Dermis microvascular lymphatic vessel endothelial cell (primary cell): ENCODE data around the gene FREM3. TPM values are rescaled to one million over a fixed set of nuclear protein-coding genes. Genes with fewer than 3 reads are reported as not detected.
"Not testable (repeated sequence)": the region's sequence is repeated elsewhere in the genome, so short reads cannot be mapped to it uniquely, and the experiment has no call there.

ENCODE experiments used
- DNase-seq, 2 donors: peaks; one replicate each; pipeline versions ENCODE4 v3.0.0 to v3.0.0-alpha.2; 2010; ENCODE audit warnings: low read depth in 2 of 2
- total RNA-seq: library from RNA; depleted of rRNA; stranded (reverse); fragments of >200 nt; gene quantifications from 2 replicates; pipeline ENCODE4 v1.2.1, GENCODE V29; 2014

FREM3 gene
- 0.13 TPM in 2 replicates for total RNA-seq

- DNase-seq: peak in 1 of 2 donors; percentile 15
Observed at GRCh38 chr4:143700416-143701352, at the start of gene FREM3. FREM3 (minus strand) TSS chr4:143700675; CDS start chr4:143700675, 0 bp downstream.

- no peak for DNase-seq
Observed at GRCh38 chr4:143745874-143746273, 45.4 kb upstream of the FREM3 start.

DNA sequence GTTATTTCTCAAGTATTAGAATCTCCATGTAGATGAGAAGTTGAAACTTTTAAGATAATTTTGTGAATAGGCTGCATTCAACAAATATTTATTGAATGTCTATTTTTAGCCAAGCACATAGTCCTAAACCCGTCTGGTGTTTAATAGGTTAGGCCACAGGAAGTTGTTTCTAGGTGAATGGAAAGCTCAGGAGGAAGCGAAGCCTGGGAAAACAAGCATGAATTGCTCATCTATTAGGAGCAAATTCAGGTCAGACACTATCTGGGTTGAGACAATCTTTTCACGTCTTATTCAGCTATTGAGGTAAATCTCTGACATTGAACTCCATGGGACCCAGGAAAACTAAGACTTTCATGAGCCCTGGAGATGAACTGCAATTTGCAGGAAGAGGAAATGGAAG is 43.1 kb upstream of the FREM3 start:
- DNase-seq: peak; percentile 45 to 82

DNA sequence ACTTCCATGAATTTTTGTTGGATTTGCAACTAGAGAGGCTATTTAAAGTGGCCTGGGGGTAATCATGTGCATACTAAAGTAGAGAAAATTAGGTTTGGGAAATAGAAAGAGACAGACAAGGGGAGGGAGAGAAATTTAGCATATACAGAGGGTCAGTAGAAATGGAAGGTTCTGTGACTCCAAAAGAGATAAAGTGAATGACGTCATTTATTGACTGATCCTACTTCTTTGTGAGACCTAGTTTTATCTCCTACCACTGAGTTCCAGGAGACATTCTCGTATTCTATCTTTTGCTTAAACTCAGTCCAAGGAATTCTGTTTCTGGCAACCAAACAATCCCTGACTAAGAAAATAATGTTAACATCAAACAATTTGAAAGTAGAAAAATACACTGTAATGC is 42.4 kb upstream of the FREM3 start:
- no peak for DNase-seq

GRCh38 chr4:143736861-143737260 is 36.4 kb upstream of the FREM3 start:
- no peak for DNase-seq

GRCh38 chr4:143736061-143736460 is 35.6 kb upstream of the FREM3 start:
- DNase-seq: not testable (repeated sequence)

- DNase-seq: peak in 1 of 2 donors; percentile 74
Observed at GRCh38 chr4:143728166-143728565, 27.7 kb upstream of the FREM3 start.

DNA sequence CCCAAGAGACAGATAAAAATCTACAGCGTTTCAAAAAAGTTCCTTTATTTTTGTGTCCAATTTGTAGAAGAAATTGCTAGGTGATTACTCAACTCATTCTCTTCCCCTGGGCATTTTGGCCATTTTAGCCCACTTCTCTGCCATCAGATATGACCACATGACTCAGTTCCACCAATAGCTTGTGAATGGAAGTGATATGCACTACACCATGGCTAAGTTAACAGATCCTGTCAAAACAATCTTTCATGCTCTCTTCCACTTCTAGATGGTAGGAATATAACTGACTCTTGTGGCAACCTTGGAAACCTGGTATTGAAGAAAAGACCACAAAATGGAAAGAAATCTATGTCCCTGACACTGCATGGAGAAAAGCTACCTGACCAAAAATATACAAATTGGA is 26.2 kb upstream of the FREM3 start:
- no peak for DNase-seq

DNA sequence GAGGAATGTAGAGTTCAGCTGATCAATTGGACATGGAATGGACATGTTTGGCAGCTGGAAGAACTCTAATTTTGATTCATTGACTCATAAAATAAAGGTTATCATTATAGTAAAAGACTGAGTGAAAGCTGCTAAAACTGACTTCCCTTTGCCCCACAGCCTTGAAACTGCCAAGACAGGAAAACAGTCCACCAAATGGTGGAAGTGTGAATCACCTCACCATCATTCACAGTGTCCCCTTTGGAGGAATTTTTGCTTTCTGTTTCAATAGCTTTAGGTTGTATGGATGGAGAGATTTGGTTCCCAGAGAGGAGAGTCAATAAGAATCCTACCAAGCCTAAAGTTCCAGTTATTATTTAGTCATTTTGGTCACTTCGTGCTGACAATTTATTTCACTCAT is 20.8 kb upstream of the FREM3 start:
- DNase-seq: peak; percentile 48 to 76

DNA sequence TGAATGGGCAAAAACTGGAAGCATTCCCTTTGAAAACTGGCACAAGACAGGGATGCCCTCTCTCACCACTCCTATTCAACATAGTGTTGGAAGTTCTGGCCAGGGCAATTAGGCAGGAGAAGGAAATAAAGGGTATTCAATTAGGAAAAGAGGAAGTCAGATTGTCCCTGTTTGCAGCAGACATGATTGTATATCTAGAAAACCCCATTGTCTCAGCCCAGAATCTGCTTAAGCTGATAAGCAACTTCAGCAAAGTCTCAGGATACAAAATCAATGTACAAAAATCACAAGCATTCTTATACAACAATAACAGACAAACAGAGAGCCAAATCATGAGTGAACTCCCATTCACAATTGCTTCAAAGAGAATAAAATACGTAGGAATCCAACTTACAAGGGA is 18.3 kb upstream of the FREM3 start:
- peak in 1 of 2 donors; percentile 50 for DNase-seq

GRCh38 chr4:143713955-143714625 is 13.6 kb upstream of the FREM3 start:
- no peak for DNase-seq

GRCh38 chr4:143713553-143713952 is 13.1 kb upstream of the FREM3 start:
- DNase-seq: no peak

DNA sequence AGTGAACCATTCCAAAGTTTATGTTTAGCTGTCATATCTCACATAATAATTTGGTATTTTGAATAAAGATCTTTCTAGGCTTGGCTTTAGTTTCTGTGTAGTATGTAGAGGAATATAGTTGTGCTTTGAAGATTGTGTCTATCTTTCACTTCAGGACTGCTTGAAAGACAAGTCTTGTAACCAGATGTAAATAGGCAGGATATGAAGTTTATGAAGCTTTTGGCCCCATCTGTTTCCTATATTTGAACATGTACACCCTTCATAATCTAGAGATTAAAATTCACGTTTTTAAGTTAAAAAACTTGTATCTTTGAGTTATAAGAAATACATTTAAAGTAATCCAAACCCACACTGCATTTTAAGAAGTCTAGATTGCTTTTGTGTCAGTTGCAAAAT is 11.7 kb upstream of the FREM3 start:
- no peak for DNase-seq

DNA sequence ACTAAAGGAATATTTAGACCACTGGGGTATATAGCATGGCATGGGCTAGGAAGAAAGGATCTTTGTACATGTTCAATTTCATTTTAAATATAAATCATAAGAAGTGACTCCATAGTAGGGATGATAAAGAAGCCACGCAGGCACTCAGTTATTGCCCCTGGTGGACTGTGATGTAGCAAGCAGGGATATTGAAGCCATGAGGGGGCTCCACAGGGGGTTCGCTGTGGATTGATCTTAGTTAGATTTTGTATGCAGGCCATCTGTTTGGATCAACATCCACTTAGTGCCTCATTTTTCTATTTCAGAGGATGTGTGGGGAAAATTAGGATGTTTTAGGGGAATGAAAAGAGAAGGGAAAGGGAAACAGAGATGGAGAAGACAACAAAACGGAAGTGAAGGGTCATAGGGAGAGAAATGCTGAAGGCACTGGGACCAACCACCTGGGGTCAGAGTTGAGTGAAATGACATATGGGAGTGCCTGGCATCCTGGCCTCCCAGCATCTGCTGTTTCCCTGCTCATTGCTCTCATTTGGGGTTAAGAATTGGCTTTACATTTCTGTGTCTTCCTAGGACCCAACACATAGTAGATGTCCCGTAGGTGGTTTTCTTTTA is 11.2 kb upstream of the FREM3 start:
- no peak for DNase-seq

- no peak for DNase-seq
Observed at GRCh38 chr4:143701365-143701764, 890 bp upstream of the FREM3 start.

- peak; percentile 14 to 53 for DNase-seq
Observed at GRCh38 chr4:143700046-143700415, 444 bp downstream of the FREM3 start.

GRCh38 chr4:143699331-143700045 is 987 bp downstream of the FREM3 start:
- no peak for DNase-seq

DNA sequence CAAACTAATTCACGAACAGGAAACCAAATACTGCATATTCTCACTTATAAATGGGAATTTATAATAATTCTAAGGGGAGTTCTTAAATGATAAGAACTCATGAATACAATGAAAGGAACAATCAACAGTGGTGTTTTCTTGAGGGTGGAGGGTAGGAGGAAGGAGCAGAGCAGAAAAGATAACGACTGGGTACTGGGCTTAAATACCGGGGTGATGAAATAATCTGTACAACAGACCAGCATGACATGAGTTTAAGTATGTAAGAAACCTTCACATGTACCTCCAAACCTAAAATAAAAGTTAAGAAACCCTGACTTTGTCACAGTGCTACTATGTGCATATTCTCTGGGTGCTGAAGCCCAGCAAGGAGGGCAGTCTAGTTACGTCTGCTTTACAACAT is 6.6 kb downstream of the FREM3 start:
- DNase-seq: no peak

GRCh38 chr4:143692241-143692640 is 8.2 kb downstream of the FREM3 start:
- no peak for DNase-seq

DNA sequence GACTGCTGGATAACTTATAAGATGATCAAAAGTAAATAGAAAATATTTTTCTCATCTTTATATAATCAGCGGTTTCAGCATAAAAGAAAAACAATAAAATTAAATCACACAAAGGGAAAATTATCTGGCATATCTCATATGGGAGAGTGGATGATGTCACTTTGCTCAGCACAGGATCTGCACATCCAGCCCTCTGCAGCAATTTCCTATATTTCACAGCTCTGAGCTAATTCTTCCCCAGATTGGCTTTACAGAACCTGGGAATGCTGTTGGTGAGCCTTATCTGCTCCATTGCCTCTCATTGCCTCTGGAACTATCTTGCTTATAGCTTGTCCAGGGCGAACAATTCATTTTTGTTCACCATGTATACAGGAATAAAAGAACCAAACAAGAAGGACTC is 21.0 kb downstream of the FREM3 start:
- peak; percentile 33 to 47 for DNase-seq

- not testable (repeated sequence) for DNase-seq
Observed at GRCh38 chr4:143673629-143674028, 26.8 kb downstream of the FREM3 start.
